CD8-positive, alpha-beta memory T cell (primary cell): Measurements from ENCODE around the gene DNAJC7. TPM values are rescaled to one million over a fixed set of nuclear protein-coding genes. Genes with fewer than 3 reads are reported as not detected.
A peak's percentile ranks its signal among the peaks of the same experiment; 100 is the strongest.

Experiments used
- CTCF ChIA-PET: fragments of 350-600 bp; sonication (Branson Sonifier 250); formaldehyde crosslinking; loops from one replicate; lab custom pipeline; 2021; ENCODE audit warnings: antibody characterized with exemption; lab: Charles Lee
- POLR2A ChIA-PET: fragments of 350-600 bp; sonication (Branson Sonifier 250); formaldehyde crosslinking; loops from one replicate; lab custom pipeline; 2021; ENCODE audit warnings: antibody characterized with exemption; lab: Charles Lee
- DNase-seq, 5 donors: peaks; one replicate each; pipeline versions ENCODE4 v3.0.0 to v3.0.0-alpha.2; 2020 to 2022; ENCODE audit warnings: mixed read lengths in 1 of 5
- H3K27ac ChIP-seq: one replicate; pipeline ENCODE4 v1.7.0; 2013; ENCODE audit warnings: low read depth, mild to moderate bottlenecking, low read length, moderate library complexity
- H3K27me3 ChIP-seq: 2 replicates; pipeline ENCODE4 v1.7.0; 2013; ENCODE audit warnings: low read length, mild to moderate bottlenecking; ENCODE audit not compliant: insufficient read depth, poor library complexity, severe bottlenecking
- H3K36me3 ChIP-seq: 2 replicates; pipeline ENCODE4 v1.7.0; 2013; ENCODE audit warnings: mild to moderate bottlenecking, low read length, moderate library complexity; ENCODE audit not compliant: insufficient read depth
- H3K4me1 ChIP-seq: 2 replicates; pipeline ENCODE4 v1.7.0; 2013; ENCODE audit warnings: mild to moderate bottlenecking, low read length, moderate library complexity; ENCODE audit not compliant: insufficient read depth
- H3K4me3 ChIP-seq: 2 replicates; pipeline ENCODE4 v1.7.0; 2013; ENCODE audit warnings: mild to moderate bottlenecking, low read length
- H3K9me3 ChIP-seq: 2 replicates; pipeline ENCODE4 v1.7.0; 2013; ENCODE audit warnings: mild to moderate bottlenecking, low read length
- H3K27ac Mint-ChIP-seq, 8 donors: one replicate each; pipeline ENCODE4 v1.8.0; 2020 to 2021; ENCODE audit warnings: mixed read lengths in 8 of 8, mild to moderate bottlenecking in 6 of 8, inconsistent platforms in 3 of 8, moderate library complexity in 3 of 8
- H3K27me3 Mint-ChIP-seq, 2 donors: one replicate each; pipeline ENCODE4 v1.8.0; 2020 to 2021; ENCODE audit warnings: mixed read lengths in 2 of 2, mild to moderate bottlenecking in 1 of 2, moderate library complexity in 1 of 2
- H3K36me3 Mint-ChIP-seq, 3 donors: one replicate each; pipeline ENCODE4 v1.8.0; 2020 to 2021; ENCODE audit warnings: mixed read lengths in 3 of 3, inconsistent platforms in 1 of 3, mild to moderate bottlenecking in 1 of 3
- H3K4me1 Mint-ChIP-seq, 3 donors: one replicate each; pipeline ENCODE4 v1.8.0; 2020 to 2021; ENCODE audit warnings: mixed read lengths in 3 of 3, inconsistent platforms in 1 of 3, mild to moderate bottlenecking in 1 of 3
- H3K4me3 Mint-ChIP-seq, 7 donors: one replicate each; pipeline ENCODE4 v1.8.0; 2020 to 2021; ENCODE audit warnings: mixed read lengths in 7 of 7, mild to moderate bottlenecking in 6 of 7, moderate library complexity in 4 of 7, inconsistent platforms in 2 of 7
- H3K9me3 Mint-ChIP-seq, 5 donors: one replicate each; pipeline ENCODE4 v1.8.0; 2020 to 2022; ENCODE audit warnings: mixed read lengths in 5 of 5, mild to moderate bottlenecking in 3 of 5, moderate library complexity in 2 of 5, inconsistent platforms in 1 of 5
- polyA plus RNA-seq: library from polyadenylated mRNA; unstranded; fragments of 300-500 nt; fragmentation: Illumina TruSeq; gene quantifications from one replicate; pipeline ENCODE4 v1.2.3, GENCODE V29; 2021
- total RNA-seq, 2 experiments: library from RNA; stranded (reverse); gene quantifications; one replicate each; pipeline ENCODE4 v1.2.3, GENCODE V29; 2021

DNAJC7 gene
- total and polyA plus RNA-seq, 3 experiments from 2014 or later, result 74.6 to 111 (median 111) TPM

DNA sequence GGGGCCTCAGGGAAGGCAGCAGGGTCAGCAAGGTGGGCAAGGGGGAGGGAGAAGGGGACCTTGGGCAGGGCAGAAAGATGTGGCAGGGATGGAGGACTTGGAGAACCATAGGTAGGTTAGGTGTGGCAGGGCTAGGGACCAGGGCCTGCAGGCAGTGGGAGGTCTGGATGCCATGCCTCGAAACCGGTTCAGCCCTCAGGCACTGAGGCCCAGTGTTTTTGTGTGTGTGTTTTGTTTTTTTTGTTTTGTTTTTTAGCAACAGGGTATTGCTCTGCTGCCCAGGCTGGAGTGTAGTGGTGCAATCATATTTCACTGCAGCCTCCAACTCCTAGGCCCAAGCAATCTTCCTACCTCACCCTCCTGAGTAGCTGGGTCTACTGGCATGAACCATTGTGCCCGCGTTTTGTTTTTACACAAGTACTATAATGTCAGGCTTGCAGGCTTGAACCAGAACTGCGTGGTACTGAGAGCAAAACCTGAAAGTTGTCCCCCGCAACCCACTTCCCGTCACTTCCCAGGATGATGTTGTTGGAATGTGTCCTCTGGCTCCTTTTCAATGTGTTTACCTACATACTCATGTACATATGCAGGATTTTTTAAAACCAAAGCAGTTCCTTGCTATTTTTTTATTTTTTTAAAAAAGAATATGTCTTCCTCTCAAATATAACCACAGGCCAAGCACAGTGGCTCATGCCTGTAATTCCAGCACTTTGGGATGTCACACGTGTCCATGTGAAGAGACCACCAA lies 74.4 kb downstream of the DNAJC7 start:
- no peak overlapping the region for H3K4me3 ChIP-seq
- no peak overlapping the region for H3K27ac ChIP-seq
- H3K27me3 ChIP-seq, result no peaks in the 10 kb centered on the region
- Mint-ChIP-seq H3K27ac (peak overlapping the region in 1 of 8 donors; percentile 58), H3K27me3 (peaks cover 0 to 1% of the 10 kb centered on the region in 2 donors), H3K36me3 (peaks cover 0 to 3% (median 0%) of the 10 kb centered on the region in 3 donors), H3K9me3 (no peaks in the 10 kb centered on the region), H3K4me1 (no peaks in the 10 kb centered on the region), H3K4me3 (no peak overlapping the region)
- no peak for DNase-seq
- no peaks in the 10 kb centered on the region for H3K4me1 ChIP-seq
- ChIA-PET CTCF (no interaction called here), POLR2A (no interaction called here)
- no peaks in the 10 kb centered on the region for H3K9me3 ChIP-seq
- no peaks in the 10 kb centered on the region for H3K36me3 ChIP-seq

DNA sequence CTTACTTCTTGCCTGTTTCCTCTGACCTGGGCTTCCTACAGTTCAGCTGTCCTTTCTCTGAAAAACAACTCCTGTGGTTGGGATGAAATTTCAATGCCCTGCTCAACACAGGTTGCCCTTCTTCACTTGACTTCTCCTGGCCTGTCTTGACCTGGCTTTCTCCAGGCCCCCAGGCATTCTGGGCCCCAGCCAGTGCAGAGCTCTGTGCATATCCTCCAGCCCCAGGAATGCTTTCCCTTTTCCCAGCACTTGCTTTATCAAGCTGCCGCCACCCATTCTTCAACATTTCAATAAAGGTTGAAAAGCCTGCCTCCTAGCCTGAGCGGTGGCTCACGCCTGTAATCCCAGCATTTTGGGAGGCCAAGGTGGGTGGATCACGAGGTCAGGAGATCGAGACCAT lies 76.1 kb downstream of the DNAJC7 start:
- H3K4me1 Mint-ChIP-seq, result no peaks in the 10 kb centered on the region
- CTCF ChIA-PET, result no interaction called here

DNA sequence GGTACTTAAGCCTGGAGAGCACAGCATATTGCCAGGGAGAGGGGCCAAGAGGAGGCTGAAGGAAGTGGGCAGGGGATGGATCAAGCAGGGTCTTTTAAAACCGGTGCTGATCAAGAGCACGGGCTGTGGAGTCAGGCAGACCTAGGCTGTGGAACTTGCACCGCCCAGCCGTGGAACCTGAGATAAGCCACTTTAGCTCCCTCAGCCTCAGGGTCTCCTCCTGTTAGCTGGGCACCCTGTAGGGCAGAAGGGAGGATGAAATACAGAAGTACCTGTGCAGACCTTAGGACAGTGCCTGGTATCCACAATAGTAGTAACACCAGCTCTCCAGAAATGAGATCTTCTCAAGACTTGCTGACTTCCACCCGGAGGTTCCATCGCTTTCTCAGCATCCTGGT lies 77.5 kb downstream of the DNAJC7 start:
- POLR2A ChIA-PET, result no interaction called here
- no peaks in the 10 kb centered on the region for H3K4me1 ChIP-seq

More for the DNA sequence above, 76.1 kb downstream of the DNAJC7 start:
- Histone ChIP-seq H3K27ac (no peak overlapping the region), H3K27me3 (no peaks in the 10 kb centered on the region), H3K36me3 (no peaks in the 10 kb centered on the region), H3K9me3 (no peaks in the 10 kb centered on the region), H3K4me3 (no peak overlapping the region), H3K4me1 (no peaks in the 10 kb centered on the region)
- Mint-ChIP-seq H3K4me3 (no peak overlapping the region), H3K27me3 (peaks cover 0 to 1% of the 10 kb centered on the region in 2 donors), H3K27ac (peak overlapping the region in 1 of 8 donors; percentile 62), H3K9me3 (no peaks in the 10 kb centered on the region), H3K36me3 (peaks cover 0 to 3% (median 0%) of the 10 kb centered on the region in 3 donors)
- POLR2A ChIA-PET, result no interaction called here
- no peak for DNase-seq

DNA sequence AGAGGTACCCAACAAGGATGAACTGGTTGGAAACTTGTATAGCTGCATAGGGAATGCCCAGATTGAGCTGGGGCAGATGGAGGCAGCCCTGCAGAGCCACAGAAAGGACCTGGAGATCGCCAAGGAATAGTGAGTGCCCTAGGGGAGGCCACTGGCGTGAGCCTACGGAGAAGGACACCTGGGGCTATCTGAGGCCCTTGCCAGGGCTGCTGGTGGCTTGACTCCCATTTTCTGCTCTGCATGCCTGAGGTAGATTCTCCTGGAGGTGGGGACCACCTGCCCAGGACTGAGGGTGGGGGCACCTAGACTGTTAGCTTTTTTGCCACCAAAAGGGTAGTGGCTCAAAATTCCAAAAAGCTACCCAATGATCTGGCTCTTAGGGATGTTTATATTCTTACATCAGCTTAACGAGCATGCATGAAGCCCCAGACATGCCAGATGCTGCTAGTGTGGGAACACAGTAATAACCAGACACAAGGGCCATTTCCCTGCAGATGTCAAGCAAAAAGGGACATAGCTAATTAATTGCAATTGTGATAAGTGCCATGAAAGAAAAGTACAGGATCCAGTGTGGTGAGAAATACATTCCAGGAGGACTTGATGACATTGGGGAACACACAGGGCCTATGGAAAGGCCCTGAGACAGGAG lies 78.1 kb downstream of the DNAJC7 start:
- no peak overlapping the region for H3K4me3 ChIP-seq
- Mint-ChIP-seq H3K27me3 (peaks cover 3 to 4% of the 10 kb centered on the region in 2 donors), H3K36me3 (peaks cover 0 to 3% (median 0%) of the 10 kb centered on the region in 3 donors), H3K9me3 (no peaks in the 10 kb centered on the region), H3K27ac (peak overlapping the region in 1 of 8 donors; percentile 84), H3K4me3 (no peak overlapping the region), H3K4me1 (no peaks in the 10 kb centered on the region)
- no peaks in the 10 kb centered on the region for H3K9me3 ChIP-seq
- no peaks in the 10 kb centered on the region for H3K27me3 ChIP-seq
- ChIA-PET CTCF (interaction anchor here (1.4 to 1.8 kb wide), 2 partner anchors 10 to 24 kb away, joined by 4 to 6 read pairs; no protein-coding TSS in a partner anchor), POLR2A (no interaction called here)
- H3K27ac ChIP-seq, result no peak overlapping the region
- no peak for DNase-seq
- H3K36me3 ChIP-seq, result no peaks in the 10 kb centered on the region
- H3K4me1 ChIP-seq, result no peaks in the 10 kb centered on the region

More for the DNA sequence above, 77.5 kb downstream of the DNAJC7 start:
- peaks cover 0 to 3% (median 0%) of the 10 kb centered on the region in 3 donors for H3K36me3 Mint-ChIP-seq
- H3K4me3 Mint-ChIP-seq, result no peak overlapping the region
- no peak overlapping the region for H3K27ac Mint-ChIP-seq
- Histone ChIP-seq H3K27ac (no peak overlapping the region), H3K9me3 (no peaks in the 10 kb centered on the region), H3K36me3 (no peaks in the 10 kb centered on the region), H3K27me3 (no peaks in the 10 kb centered on the region), H3K4me3 (no peak overlapping the region)
- H3K9me3 Mint-ChIP-seq, result no peaks in the 10 kb centered on the region
- H3K27me3 Mint-ChIP-seq, result peaks cover 1% of the 10 kb centered on the region in 2 donors
- CTCF ChIA-PET, result interaction anchor here (0.7 to 1.8 kb wide), 3 partner anchors 9 to 24 kb away, joined by 3 to 6 read pairs (median 4); partner anchors contain the start of gene ODAD4
- H3K4me1 Mint-ChIP-seq, result no peaks in the 10 kb centered on the region
- DNase-seq, result no peak

DNA sequence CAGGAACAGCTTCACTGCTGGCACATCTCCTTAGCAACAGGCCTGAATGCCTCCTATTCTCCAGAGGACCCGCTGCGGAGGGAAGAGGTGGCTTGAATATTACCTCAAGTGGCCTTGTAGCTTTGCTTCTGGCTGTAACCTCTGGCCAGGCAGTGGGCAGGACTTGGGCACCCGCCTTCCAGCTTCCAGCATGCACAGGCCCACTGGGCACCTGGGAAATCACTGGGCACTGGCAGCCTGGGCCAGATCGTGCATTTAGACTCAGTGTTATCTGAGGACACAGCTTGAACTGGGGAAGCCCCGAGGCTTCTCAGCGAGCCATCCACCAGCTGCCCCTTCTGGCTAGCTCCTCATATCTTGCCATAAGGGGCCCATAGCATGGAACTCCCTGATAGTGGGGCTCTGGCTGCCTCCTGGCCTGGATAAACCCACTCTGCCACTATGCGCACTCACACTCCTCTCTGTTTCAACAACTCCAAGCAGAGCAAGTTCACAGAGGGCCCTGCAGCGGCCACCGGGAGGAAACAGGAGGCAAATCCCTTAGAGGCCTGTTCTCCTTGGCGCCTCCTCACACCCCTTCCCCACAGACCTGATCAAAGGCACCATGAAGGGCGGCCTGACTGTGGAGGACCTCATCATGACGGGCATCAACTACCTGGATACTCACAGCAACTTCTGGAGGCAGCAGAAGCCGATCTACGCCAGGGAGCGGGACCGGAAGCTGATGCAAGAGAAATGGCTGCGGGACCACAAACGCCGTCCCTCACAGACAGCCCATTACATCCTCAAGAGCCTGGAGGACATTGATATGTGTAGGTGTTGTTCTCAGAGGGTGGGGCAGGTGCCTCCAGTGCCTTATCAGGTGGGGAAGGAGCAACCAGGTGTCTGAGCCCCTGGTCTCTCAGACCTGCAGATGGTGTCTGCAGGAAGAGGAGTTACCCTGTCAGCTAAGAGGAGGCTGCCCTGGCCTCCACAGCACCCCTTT lies 79.0 kb downstream of the DNAJC7 start:
- no peaks in the 10 kb centered on the region for H3K9me3 ChIP-seq
- no peaks in the 10 kb centered on the region for H3K4me1 Mint-ChIP-seq
- CTCF ChIA-PET, result interaction anchor here (1.4 to 1.8 kb wide), 2 partner anchors 9 to 25 kb away, joined by 4 to 6 read pairs; no protein-coding TSS in a partner anchor
- H3K36me3 ChIP-seq, result no peaks in the 10 kb centered on the region
- peak overlapping the region in 1 of 8 donors; percentile 84 for H3K27ac Mint-ChIP-seq
- no peaks in the 10 kb centered on the region for H3K4me1 ChIP-seq
- DNase-seq, result no peak
- H3K4me3 ChIP-seq, result no peak overlapping the region
- no peaks in the 10 kb centered on the region for H3K27me3 ChIP-seq
- H3K27me3 Mint-ChIP-seq, result peaks cover 2 to 4% of the 10 kb centered on the region in 2 donors
- no peak overlapping the region for H3K27ac ChIP-seq
- no peaks in the 10 kb centered on the region for H3K9me3 Mint-ChIP-seq
- peaks cover 0 to 3% (median 0%) of the 10 kb centered on the region in 3 donors for H3K36me3 Mint-ChIP-seq
- POLR2A ChIA-PET, result no interaction called here
- no peak overlapping the region for H3K4me3 Mint-ChIP-seq

DNA sequence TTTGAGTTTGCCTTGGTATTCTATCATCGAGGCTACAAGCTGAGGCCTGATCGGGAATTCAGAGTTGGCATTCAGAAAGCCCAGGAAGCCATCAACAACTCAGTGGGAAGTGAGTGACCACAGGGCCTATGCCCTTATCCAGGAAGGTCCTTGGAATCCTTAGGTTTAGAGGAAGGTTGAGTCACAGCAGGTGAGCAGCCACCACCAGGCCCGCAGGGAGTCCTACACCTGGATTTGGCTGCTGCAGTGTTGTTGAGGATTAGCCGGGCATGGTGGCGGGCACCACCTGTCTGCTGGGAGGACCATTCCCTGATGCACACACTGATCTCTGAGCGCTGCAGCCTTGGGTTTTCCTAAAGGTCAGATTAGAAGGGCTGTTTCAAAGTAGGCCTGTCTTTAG lies 81.6 kb downstream of the DNAJC7 start:
- Mint-ChIP-seq H3K4me3 (no peak overlapping the region), H3K27me3 (peaks cover 4 to 5% of the 10 kb centered on the region in 2 donors), H3K4me1 (peaks cover 2 to 6% (median 5%) of the 10 kb centered on the region in 3 donors), H3K27ac (no peak overlapping the region), H3K36me3 (peaks cover 0 to 3% (median under 1%) of the 10 kb centered on the region in 3 donors), H3K9me3 (no peaks in the 10 kb centered on the region)
- ChIA-PET CTCF (no interaction called here), POLR2A (no interaction called here)
- Histone ChIP-seq H3K36me3 (no peaks in the 10 kb centered on the region), H3K4me3 (no peak overlapping the region), H3K27me3 (no peaks in the 10 kb centered on the region), H3K27ac (no peak overlapping the region), H3K9me3 (no peaks in the 10 kb centered on the region), H3K4me1 (peaks cover 6% of the 10 kb centered on the region)
- no peak for DNase-seq

DNA sequence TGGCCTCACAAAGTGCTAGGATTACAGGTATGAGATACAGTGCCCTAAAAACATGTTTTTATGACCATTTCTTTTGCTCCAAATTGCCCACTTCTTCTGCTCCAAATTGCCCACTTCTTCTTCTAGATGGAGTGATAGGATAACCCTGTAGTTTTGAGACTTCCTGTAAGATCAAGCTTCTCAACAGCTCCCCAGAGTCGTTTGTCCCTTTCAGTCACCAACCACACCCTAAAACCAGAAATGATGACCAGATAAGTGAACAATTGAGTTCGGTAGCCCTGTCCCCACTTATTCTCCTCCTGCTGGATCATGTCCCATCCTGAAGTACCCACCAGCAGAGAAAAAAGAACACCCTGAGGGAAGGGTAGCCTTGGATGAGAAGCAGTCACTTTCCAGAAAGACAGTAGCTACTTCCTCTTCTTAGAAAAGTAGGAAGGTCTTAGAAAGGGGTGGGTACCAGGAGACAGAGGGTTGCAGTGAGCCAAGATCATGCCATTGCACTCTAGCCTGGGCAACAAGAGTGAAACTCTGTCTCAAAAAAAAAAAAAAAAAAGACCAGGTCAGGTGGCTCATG lies 84.3 kb downstream of the DNAJC7 start:
- DNase-seq, result no peak
- ChIA-PET POLR2A (interaction anchor here (0.6 to 0.7 kb wide), 2 partner anchors 289 to 1871 kb away, joined by 5 to 7 read pairs; no protein-coding TSS in a partner anchor), CTCF (interaction anchor here (0.7 to 1.1 kb wide), 3 partner anchors 85 to 434 kb away, joined by 3 read pairs; partner anchors contain the start of gene DNAJC7)
- peak overlapping the region in 5 of 8 donors; percentile 24 to 90 (median 68) for H3K27ac Mint-ChIP-seq
- H3K4me1 Mint-ChIP-seq, result peaks cover 19 to 26% (median 24%) of the 10 kb centered on the region in 3 donors
- H3K4me3 Mint-ChIP-seq, result peak overlapping the region in 2 of 7 donors; percentile 9 to 69
- H3K27ac ChIP-seq, result peak overlapping the region; percentile 10
- H3K4me1 ChIP-seq, result peaks cover 20% of the 10 kb centered on the region
- H3K4me3 ChIP-seq, result no peak overlapping the region
- H3K27me3 Mint-ChIP-seq, result peaks cover 4 to 8% of the 10 kb centered on the region in 2 donors
- H3K9me3 ChIP-seq, result no peaks in the 10 kb centered on the region
- no peaks in the 10 kb centered on the region for H3K27me3 ChIP-seq
- H3K36me3 Mint-ChIP-seq, result peaks cover 0 to 5% (median 0%) of the 10 kb centered on the region in 3 donors
- no peaks in the 10 kb centered on the region for H3K9me3 Mint-ChIP-seq
- no peaks in the 10 kb centered on the region for H3K36me3 ChIP-seq
